HPDE6-E6E7 (cell line): Measurements from ENCODE around the gene USP47.
A peak's percentile ranks its signal among the peaks of the same experiment; 100 is the strongest.

Experiments
- DNase-seq: peaks from one replicate; pipeline ENCODE4 v3.0.0; 2011; ENCODE audit warnings: missing footprints; ENCODE audit errors: extremely low spot score

The USP47 gene

DNA sequence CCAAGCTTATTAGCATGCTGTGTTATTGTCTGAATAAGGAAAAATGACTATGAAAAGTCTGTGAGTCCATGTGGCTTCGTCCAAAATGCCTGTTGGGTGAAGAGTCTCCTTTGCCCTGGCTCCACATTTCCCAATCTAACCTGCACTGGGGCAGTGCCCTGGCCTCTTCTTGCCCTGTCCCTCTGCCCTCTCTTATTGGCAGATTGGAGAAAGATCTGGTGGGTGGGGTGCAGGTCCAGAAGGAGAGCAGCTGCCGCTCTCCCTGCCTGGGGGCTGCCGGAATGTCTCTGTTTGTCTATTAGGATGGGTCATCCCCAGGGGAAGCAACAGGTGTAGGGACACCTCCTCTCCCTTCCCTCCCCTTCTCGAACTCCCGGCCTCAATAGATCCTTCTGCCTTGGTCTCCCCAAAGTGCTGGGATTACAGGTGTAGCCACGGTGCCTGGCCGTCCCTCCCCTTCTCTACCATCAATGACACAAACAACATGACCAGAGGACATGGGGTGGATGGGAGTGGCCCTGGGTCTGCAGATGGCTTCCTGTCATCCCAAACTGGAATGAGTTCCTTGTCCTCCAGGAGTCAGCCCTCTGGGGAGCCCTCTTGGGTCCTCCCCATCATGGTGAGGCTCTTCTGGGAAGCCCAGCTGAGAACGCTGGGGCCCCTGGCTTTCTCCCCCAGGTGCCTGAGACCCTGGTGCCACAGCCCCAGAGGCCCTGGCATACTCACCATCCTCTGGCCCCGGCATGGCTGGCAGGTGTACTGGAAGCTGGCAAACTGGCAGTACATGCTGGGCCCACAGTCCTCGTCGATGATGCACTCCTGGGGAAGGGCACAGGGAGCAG lies 126.1 kb downstream of the USP47 start:
- DNase-seq = no peak

DNA sequence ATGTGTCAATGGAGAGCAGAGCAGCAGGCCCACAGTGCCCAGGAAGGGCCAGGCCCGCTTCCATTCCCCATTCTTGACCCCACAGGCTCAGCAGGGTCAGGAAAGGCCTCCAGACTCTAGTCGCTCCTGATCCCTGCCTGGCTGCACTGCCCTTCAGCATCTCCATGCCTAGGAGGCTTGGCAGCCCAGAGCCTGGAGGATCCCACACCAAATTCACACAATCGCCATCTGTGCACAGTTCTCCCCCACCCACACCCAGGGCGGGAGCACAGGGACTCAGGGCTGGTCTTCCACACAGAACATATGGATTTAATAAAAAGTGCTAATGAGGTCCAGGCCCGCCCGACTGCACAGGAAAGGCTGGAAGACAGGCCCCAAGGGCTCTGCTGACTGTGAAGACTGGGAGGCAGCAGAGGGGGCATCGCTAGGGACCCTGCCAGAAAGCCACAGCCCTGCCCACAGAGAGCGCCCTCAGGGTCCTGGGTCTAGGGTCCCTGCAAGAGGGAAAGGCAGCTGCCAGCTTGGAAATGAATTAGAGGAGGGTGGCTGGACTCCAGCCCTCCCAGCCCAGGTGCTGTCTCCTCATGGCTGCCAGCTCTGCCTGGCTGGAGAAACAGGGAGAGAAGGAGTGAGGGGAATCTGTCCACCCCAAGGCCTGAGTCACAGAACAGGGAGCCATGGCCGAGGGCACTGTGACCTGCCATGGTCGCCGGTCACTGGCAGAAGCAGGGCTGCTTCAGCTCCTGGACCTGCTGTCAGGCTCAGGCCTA lies 126.9 kb downstream of the USP47 start:
- no peak for DNase-seq

DNA sequence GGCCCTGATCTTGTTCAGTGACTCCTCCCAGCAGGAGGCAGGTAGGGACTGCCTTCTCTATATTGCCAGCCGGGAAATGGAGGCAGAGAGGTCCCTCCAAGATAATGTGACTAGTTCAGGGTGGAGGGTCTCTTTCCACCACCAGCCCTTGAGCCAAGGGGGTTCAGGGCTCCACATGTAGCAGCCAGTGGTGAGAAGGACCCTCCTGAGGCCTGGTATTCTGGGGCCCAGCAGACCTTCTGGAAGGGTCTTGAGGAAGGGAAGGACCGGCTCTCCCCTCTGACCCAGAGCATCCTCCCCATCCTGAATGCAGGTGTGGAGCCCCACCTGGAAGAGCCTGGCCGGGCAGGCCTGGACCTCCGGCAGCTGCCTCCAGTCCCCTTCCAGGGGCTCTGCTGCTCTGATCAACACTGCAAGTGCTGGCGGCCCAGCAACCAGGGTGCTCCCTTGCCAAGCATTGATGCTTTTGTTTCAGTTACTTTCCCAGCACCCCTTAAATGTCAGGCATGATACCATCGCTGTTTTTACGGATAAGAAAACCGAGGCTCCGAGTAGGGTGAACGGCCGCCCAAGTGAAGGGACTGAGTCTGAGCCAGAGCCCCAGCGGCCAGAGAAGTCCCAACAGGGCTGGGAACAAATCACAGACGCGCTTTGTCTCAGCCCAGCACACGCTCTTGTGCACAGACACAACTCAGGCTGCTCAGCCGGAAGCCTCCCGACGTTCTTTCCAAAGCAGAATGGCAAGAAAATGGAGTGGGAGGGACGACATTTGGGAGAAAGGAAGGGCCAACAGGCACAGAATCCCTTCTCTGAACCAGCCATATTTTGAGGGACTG lies 127.8 kb downstream of the USP47 start:
- no peak for DNase-seq

DNA sequence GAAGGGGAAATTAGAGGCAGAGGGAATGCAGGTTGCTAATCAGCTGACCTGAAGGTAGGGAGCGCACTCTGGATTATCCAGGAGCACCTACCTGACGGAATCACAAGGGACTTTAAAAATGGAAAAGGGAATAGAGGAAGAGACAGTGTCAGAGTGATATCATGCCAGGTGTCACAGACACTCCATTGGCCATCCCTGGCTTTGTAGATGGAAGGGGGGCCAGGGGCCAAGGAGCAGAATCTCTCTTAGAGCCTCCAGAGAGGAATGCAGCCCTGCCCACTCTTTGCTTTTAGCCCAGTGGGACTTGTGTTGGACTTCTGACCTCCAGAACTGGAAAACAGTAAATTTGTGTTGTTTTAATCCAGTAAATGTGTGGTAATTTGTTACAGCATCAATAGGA lies 128.8 kb downstream of the USP47 start:
- no peak for DNase-seq

DNA sequence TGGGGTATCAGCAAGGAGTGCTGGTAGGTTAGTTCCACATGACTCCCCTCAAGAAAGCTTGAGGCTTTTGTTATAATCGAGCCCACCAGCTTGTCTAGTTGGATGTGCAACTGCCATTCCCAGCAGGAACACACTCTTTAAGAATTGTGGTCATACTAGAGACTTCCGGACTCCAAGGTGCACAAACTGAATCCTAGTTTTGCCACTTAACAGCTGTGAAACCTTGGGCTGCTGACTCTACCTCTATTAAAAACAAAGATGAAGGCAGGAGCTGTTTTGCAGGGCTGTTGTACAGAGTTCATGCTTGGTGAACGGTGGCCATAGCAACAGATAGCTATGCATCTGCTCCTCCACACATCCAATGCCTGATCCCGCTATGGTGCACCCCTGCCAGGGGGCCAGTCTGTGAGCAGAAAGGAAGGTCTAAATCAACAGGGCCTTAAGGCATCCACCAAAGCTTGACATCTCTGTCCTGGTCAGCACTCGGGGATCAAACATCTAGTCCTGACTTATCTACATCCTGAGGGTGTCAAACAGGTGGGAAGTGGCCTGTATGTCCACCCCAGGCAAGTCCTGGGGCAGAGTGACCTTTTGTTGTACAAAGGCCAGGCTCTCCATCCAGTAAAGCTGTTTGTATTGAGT lies 130.3 kb downstream of the USP47 start:
- no peak for DNase-seq

DNA sequence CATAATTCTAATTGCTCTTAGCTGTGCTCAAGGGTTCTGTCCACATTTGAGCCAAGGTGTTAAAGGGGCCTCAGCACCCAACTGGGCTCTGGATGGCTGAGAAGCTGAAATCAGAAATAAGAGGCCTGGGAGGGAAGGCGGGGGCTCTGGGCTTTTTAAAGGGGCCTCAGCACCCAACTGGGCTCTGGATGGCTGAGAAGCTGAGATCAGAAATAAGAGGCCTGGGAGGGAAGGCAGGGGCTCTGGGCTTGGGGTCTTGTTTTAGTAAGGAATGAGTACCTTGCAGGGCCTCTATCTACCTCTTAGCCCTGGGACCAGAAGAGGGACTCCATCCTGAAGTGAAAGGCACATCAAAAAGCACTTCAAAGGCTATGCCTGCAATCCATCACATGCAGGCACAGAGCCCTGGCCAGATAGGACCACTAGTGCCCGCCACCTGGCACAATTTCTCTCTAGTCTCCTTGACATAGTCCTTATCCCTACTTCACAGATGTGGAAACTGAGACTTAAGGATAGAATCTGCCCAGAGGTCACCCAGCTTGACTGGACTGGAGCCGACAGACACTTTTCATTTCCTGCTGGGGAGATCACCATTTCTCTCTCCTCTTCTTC lies 131.1 kb downstream of the USP47 start:
- DNase-seq = no peak

DNA sequence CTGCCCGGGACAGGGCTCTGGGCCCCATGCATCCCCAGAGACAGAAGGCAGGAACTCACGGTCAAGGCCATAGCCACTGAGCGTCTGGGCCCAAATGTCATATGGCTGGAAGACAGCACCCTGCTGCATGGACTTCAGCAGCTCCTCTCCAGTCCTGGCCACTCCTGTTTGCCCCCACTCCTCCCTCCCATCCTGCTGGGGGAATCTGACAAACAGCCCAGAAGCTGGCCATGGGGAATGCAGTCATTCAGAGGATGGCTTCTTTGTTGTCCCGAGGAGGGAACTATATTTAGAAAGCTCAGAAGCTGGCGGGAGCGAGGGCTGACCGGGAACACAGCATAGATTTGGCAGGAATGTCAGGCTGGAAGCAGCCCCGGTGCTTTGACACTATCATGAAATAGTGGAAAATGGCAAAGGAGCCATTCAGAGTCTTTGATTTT lies 131.6 kb downstream of the USP47 start:
- DNase-seq = no peak

DNA sequence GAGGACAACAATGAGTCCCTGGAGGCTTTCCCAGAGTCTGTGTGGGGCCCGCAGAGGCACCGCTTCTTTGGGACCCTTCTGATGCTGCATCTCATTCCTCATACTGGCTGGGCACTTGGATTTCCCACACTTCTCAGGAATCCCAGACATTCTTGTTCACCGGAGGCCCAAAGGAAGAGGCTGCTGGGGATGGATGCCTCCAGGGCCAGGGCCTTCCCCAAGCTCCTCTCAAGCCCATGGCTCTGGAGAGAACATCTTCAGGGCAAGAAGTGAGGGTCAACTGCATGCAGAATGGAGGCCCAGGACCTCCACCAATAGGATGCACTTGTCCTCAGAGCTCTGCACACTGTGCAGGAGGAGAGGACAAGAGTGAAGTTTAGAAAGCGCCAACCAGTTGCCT lies 132.1 kb downstream of the USP47 start:
- DNase-seq = no peak

DNA sequence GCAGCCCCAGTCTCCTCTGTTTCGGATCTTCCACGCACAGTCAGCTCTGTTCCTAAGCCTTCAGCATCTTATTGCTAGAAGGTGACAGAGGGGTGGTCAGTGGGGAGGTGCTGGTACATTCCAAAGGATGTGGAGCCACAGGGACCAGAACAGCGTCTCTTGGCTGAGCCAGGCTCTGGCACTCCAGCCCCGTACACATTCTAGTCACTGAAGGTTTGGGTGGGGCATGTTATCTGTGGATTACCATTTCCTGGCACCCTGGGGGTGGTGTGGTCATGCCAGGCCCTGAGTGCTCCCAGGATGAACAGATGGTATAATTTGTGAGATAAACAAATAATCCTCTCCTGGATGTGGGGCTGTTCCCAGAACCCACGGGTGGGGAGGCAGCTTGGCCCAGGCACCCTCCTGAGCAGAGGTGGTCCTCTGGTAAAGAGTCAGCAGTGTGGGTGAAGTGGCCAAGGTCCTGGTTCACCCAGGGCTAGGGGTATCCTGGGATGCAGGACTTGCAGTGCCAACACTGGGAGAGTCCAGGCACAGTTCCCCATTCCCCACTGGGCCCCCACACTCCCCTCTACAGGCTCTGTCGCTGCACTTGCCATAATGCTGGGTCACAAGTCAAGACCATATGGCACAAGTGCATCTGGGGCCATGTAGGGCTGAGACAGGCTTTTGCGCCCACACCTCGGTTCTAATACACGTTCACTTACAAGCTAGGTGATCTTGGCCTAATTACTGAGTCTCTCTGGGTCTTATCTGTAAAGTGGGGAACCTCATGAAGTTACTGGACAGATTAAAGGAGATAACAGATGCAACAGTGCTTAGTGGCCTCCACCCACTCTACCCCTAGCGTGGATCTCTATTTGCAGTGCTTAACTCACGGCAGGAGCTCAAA lies 133.7 kb downstream of the USP47 start:
- DNase-seq = no peak

DNA sequence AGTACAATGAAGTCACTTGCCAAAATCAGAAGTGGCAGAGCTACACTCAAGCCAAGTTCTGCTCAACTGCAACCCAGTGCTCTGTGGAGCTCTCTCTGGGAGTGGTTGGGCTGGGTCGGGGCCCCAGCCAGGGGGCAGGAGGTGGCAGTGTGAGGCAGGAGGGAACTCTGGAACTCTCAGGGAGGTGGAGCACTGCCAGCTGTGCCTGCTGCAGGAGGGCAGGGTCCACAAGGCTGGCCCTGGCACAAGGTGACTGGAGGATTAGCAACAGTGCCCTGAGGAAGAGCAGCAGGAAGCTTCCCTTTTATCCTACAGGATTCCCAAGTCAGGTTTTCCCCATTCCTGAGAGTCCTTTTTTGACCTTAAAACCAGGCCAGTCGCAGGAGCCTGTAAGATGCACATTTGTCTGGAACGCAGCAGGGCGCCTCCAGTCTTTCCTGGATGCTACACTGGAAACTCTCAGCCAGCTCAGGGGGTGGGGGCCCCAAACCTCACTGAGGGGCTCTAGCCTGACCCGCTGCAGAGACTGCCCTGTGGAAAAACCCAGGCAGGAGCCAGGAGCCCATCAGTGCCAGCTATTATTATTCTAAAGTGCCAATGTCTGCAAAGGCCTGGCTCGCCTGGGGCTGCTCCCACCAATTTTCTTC lies 134.8 kb downstream of the USP47 start:
- DNase-seq = no peak

DNA sequence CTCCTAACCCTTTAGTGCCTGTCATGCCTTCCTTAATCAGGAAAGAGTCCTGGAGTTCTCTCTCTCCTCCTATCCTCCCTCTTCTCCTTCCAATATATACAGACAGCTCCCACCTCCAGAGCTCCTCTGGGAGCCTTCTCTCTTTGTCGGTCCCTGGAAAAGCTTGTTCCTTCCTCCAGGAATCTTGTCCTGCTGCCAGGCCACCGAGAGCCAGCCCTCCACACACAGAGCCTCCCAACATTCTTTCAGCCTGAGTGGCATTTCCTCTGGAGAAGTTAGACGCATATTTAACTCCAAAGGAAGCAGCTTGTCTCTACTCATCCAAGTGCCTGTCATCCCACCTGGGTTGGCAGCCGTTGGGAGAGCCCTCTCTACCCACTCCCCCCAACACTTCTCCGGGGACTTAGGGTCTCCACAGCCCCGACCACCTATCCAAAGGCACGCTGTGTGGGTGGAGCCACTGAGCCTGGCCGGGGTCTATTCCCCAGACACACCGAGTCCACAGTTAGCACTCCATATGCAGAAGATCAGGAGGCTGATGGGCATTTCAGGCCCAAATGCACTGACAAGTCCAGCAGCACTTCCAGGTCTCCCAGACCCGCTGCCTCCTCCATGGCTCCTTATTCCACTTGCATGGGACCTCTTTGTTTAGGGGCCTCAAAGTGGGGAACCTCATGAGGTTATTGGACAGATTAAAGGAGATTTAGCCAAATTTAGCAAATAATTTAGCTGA lies 135.6 kb downstream of the USP47 start:
- DNase-seq = peak; percentile 32

DNA sequence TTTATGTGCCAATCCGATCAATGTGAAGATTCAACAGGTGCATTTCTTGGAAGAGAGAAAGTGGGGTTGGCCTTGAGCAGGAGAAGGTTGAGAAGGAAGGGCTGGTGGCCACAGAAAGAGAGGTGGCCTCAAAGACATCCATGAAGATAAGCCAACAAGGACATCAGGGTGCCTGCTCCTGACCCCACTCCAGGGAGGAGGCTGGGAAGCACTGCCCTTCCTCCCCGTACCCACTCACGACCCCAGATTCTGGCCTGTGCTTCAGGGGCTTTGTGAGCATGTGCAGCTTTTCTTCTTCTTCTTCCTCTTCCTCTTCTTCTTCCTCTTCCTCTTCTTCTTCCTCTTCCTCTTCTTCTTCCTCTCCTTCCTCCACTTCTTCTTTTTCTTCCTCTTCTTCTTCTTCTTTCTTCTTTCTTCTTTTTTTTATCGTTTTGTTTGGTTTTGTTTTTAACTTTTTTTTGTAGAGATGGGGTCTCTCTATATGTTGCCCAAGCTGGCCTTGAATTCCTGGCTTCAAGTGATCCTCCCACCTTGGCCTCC lies 136.4 kb downstream of the USP47 start:
- DNase-seq = no peak

DNA sequence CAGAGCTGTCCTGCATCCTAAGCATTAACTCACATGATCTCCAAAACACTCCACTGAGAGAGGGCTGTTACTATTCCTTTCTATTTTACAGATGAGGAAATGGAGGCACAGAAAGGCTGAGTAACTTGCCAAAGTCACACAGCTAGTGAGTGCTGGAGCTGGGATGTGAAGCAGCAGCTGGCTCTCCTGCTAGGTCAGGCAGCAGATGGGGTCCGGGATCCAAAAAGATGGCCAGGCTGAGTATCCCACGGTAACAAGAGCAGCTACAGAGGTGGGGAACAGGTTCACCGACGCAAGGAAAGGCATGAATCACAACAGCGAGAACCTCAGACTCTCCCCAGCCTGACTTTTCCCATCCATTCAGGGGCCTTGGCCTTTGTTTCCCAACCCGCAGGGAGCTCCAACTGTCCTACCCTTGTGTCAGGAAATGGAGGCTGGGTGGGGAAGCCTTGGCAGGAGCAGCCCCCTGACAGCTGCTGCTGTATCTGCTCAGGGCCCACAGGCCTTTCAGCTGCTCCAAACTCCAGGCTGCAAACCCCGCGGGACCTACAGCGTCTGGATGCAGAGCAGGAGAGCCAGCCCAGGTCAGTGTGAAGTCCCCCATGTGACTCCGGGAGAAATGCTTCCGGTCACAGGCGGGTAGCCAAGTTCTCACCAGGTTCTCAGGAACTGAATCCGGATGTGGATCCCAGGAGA lies 137.2 kb downstream of the USP47 start:
- no peak for DNase-seq

DNA sequence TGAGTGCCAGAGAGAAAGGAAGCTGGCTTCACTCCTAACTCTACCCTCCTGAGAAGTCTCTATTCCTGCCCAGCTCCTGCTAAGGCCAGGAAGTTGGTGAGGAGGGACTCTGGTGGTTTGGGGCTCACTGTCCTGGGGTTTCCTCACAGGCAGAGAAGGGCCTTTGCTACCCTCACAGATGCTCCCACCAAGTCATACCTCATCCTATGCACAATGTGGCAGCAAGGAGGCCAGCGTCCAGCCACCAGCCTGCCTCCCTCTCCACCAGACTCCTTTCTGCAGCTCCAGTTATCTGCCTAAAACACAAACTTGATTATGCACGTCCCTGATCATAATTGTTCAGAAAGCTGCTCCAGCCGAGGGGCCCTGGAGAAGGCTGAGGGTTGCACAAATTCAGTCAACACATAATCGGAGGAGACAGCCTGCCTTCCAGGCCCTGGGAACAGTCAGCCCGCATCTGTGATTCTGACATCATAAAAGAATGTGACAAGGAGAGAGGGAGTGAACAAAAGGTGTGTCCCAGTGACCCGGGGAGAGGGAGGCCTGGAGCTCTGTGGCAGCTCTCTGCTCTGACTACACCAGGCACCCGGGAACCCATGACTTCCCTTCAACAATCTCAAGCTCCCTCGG lies 137.8 kb downstream of the USP47 start:
- no peak for DNase-seq

DNA sequence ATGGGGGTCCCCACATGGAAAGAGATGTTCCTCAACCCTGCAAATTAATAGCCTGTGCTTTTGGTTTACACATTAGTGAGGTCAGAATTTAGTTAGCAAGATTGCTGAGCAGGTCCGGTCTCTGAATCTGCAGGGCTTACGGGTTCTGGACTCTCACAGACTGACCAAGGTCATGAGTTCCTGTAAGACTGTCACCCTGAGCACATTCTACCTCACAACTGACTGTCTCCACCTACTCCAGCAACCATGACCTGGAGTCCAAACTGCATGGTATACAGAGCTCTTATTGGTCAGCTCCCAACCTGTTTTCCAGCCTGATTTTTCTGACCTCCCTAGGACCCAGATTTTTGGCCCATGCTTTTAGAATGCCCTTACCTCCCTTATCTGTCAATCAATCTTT lies 138.4 kb downstream of the USP47 start:
- no peak for DNase-seq

DNA sequence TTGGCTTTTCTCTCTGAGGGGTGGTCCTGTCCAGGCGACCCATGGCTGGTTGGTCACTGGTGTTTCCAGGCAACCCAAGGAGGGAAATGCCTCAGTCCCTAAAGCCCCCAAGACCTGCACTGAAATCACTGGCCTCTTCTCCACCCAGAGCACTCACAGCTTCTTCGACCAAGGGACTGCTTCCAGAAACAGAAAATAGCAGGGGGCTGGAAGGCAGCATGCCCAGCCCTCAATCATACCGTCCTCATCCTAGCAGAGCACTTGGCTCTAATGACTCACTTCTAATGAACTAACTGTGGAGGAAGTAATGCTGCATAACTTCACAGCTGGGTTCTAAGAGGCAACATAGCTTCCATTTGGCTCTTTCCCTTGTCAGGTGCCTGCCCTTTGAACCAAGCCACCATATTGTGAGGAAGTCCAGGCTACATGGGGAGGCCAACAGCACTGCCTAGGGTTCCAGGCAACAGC lies 139.1 kb downstream of the USP47 start:
- no peak for DNase-seq

DNA sequence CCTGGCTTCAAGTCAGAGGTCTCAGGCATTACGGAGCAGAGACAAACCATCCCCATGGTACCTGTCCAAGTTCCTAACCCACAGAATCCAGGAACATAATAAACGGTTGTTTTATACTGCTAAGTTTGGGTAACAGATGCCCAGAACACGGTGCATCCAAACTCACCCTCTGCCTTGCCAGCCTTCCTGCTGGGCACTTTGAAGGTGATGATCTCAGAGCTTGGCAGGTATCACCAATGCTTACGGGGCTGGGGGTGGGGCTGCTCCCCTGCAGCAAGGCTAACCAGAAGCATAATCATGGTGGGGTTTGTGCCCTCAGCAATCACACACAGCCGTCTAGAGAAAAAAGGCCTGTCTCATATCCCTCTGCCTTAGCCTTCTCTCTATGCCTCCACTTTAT lies 139.6 kb downstream of the USP47 start:
- DNase-seq = no peak

DNA sequence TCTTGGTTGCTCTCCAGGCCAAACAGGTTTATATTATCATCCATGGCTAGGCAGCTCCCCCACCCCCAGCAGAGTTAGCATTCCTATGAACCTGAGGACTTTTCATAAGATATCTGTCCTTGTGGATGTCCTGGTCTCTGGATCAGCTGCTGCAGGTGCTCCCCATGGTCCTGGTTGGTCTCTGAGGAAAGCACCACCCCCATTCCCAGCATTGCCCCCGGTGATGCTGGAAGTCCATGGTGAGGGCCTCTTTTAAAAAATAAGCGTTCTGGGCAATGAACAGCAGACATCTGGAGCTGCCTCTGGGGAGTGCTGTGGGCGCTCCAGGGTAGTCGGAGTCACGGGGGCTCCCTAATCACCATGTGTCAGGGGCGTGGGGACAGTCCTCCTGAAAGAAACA lies 140.1 kb downstream of the USP47 start:
- DNase-seq = no peak
